Stimulated activated CD4-positive, alpha-beta T cell treated with anti-CD3 and anti-CD28 coated beads, Interleukin-12 subunit alpha, Interleukin-12 subunit beta, amount 100 ng/mL, for 24 hours (primary cell): ENCODE measurements around the gene IFI16.
"Not testable (repeated sequence)": the region's sequence is repeated elsewhere in the genome, so short reads cannot be mapped to it uniquely, and the experiment has no call there.

Experiments
- DNase-seq, 2 experiments: peaks; one replicate each; pipeline ENCODE4 v3.0.0-alpha.2; 2020; ENCODE audit warnings: low read depth in 2 of 2

Gene IFI16

DNA sequence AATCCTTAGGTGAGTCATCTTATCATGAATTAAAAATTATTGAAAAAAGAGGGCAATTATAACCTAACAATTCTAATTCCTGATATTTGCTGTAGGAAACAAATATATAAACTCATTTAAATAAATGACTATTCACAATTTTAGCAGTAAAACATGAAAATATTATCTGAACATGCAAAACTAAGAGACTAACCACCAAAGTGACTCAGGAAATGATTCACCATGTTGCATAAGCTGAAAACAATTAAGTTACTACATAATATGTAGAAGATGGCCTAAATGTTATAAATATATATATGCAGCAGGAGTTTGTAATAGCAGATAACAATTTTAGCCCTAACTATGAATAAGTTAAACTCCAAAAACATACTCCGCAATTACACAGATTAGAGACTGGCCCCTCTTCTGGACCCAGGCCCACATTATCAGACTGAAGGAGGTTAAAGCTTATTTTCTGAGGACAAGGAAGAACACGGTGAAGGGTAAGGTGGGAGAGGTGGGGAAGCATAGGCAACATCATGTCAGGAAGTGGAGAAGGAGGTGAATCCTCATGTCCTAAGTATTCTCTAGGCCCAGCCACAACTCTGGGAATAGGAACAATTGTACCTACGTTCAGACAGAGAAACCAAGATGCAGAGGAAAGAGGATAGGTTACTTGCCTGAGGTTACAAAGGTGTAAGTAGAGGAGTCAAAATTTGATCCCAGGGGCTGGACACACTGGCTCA is 82.5 kb downstream of the IFI16 start:
- no peak for DNase-seq

DNA sequence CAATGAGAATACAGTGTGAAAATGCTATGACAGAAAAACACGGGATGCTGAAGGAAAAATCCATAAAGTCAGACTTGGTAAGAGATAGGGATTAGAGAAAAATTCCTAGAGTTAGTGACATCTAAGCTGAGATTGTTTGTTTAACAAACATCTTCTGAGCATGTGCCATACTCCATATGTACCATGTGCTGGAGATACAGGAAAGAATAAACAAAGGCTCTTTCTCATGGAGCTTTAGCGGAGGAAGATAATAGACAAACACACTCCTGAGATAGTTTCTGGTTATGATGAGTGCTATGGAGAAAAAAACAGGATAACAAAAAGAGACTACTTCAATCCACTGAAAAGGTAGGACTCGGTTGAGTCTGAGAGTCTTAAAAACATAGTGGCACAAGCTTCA is 88.9 kb downstream of the IFI16 start:
- DNase-seq, result no peak

DNA sequence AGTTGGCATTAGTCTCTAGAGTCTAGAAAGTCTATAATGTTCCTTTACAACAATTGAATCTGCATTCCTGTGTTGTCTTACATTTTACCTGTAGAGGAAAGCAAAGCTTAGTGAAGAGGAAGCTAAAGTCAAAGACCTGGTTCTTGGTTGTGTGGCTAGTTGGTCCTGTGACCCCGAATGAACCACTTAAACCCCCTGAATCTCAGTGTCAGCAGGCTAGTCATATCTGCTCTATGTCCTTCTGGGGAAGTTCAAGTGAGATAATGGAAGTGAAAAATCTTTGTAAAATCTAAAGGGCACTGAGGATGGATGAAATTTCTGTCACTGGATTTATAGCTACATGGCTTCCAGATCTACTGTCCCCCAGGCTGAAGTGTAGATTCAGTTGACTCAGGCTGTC is 90.9 kb downstream of the IFI16 start:
- no peak for DNase-seq

DNA sequence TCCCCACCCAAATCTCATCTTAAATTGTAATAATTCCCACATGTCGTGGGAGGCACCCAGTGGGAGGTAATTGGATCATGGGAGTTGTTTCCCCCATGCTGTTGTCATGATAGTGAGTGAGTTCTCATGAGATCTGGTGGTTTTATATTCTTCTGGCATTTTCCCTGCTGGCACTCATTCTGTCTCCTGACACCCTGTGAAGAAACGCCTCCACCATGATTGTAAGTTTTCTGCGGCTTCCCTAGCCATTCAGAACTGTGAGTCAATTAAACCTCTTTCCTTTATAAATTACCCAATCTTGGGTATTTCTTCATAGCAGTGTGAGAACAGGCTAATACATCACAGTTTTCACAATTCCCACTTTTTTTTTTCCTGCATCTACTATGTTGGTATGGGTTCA is 93.3 kb downstream of the IFI16 start:
- not testable (repeated sequence) for DNase-seq
